SH-SY5Y (cell line): ENCODE results near the gene MSMB.

ENCODE experiments used
- GATA2 ChIP-seq: IDR thresholded peaks from 2 replicates; pipeline ENCODE4 v1.6.1; 2011; ENCODE audit warnings: mild to moderate bottlenecking, low read depth, low read length
- GATA3 ChIP-seq: IDR thresholded peaks from 2 replicates; pipeline ENCODE4 v1.6.1; 2011; ENCODE audit warnings: low read depth, mild to moderate bottlenecking, low read length, moderate library complexity

- TF ChIP-seq GATA2 (no peak), GATA3 (no peak)
Observed at GRCh38 chr10:46048152-46048551, 2.1 kb upstream of the MSMB start.
